ENCODE data around the gene PRSS56. TPM values are rescaled to one million over a fixed set of nuclear protein-coding genes. Genes with fewer than 3 reads are reported as not detected.
"Not testable (repeated sequence)": the region's sequence is repeated elsewhere in the genome, so short reads cannot be mapped to it uniquely, and the experiment has no call there.

PRSS56 gene
- total RNA-seq, 1 experiment from 2014 or later, result not detected

DNA sequence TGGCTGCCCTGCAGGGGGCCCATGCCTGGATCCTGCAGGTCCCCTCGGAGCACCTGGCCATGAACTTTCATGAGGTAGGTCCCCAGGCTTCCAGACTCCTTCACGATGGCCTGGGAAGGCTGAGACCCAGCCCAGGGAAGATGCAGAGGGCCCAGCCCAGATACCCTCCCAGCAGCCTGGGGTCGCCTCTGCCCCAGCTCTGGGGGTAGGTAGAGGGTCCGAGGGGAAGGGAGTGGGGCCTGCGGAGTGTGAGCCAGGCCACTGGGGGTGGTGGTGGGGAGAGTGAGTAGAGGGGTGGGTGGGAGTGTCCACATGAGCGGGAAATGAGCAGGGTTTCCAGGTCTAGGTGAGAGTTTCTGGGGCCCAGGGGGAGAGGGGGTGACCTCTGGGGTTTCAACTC is 4.6 kb downstream of the PRSS56 start:
- DNase-seq (ENCODE audit: low read depth), result no peak

GRCh38 chr2:232525199-232525598 is 5.0 kb downstream of the PRSS56 start:
- no peak for DNase-seq (ENCODE audit: low read depth)

- DNase-seq (ENCODE audit: low read depth), result no peak
These were observed 5.7 kb downstream of the PRSS56 start, which contains the start of gene CHRND for GRCh38 chr2:232525791-232526371. CHRND (plus strand) TSS chr2:232526160; CDS start chr2:232526216, 56 bp downstream.

DNA sequence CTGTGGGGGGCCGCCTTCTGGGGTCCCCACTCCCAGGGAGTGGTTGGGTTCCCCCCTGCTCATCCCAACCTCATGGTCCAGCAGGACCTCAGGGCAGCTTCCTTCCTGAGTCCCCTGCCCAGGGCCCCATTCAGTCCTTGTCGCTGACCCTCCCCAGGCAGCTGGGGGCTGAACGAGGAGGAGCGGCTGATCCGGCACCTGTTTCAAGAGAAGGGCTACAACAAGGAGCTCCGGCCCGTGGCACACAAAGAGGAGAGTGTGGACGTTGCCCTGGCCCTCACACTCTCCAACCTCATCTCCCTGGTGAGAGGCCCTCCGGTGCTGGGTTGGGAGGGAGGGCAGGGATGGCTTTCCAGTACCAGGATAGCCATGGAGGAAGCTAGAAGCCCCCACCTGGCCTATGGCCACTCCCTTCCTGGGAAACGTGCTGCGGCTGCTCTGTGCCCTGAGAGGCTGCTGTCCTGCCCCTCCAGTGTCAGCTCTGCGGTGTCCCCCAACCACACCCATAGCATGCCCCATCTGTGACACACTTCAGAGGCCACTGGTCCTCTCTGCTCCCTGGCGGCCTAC is 6.3 kb downstream of the PRSS56 start:
- no peak for DNase-seq (ENCODE audit: low read depth)

DNA sequence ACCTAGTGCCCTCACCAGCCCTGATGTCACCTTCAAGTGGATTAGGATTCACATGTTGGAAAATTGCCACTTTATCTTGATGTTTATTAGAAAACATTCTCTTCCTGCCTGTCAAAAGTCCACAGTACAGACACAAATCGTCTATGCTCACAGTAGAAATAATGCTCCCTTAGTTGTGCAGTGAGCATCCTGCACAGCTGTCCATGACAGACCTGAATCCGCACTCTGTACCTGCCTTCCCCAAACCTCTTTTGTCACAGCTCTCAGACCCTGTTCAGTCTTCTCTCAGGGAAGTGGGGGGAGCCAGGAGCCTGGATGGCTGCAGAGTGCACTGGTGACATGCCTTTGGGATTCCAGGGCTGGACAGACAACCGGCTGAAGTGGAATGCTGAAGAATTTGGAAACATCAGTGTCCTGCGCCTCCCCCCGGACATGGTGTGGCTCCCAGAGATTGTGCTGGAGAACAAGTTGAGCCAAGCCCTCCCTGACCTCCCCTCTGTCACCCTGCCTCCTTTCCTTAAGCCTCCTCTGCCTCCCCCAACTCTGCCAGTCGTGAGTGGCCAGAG is 7.8 kb downstream of the PRSS56 start:
- no peak for DNase-seq (ENCODE audit: low read depth)

GRCh38 chr2:232528746-232529460 is 8.7 kb downstream of the PRSS56 start:
- peak; percentile 58 for DNase-seq (ENCODE audit: low read depth)

DNA sequence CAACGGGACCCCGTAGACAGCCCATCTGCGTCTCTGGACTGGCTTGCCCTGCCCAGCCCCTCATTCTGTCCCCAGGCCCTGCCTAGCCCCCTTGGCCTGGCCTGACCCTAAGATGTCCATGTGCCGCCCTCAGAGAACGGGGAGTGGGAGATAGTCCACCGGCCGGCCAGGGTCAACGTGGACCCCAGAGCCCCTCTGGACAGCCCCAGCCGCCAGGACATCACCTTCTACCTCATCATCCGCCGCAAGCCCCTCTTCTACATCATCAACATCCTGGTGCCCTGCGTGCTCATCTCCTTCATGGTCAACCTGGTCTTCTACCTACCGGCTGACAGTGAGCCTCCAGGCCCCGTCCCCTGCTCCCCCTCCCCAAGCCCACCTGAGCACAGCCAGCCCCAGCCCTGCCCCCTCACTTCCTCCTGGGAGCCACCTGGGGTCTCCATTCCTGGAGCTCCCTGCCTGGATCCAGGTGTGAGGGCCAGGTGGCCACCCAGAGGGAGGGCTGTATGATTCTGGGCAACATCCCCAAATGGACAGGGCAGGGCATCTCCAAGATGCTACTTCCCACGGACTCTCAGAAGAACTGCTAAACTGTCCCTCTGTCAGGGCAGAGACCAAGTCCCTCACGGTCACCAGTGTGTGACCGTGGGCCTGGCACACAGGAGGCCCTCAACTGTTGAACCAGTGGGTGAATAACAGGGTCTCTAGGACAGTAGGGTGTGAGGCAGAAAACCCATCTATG is 9.8 kb downstream of the PRSS56 start:
- no peak for DNase-seq (ENCODE audit: low read depth)

DNA sequence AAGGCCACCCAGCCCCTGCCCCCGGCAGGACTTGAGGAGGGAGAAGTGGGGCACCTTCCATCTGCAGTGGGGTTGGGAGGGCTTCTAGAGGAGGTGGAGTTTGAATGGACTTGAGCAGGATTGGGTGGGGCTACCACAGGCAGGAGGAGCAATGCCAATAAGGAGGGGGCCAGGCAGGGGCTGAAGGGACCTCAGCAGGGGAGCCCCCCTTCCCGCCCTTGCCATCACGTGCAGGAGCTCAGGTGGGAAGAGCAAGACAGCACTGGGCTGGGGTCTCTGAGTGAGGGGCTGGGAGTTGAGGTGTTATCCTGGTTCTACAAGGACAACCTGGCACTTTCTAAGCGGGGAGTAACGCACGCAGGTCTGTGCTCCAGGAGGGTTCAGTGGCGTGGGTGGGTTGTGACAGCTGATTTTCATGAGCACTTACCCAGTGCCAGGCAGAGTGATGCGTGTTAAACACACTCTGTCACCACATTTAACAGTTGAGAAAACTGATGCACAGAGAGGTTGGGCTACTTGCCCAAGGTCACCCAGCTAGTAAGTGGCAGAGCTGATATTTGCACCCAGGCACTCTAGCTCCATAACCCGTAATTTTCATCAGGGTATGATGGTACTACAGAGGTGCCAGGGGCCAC is 10.6 kb downstream of the PRSS56 start:
- no peak for DNase-seq (ENCODE audit: low read depth)

DNA sequence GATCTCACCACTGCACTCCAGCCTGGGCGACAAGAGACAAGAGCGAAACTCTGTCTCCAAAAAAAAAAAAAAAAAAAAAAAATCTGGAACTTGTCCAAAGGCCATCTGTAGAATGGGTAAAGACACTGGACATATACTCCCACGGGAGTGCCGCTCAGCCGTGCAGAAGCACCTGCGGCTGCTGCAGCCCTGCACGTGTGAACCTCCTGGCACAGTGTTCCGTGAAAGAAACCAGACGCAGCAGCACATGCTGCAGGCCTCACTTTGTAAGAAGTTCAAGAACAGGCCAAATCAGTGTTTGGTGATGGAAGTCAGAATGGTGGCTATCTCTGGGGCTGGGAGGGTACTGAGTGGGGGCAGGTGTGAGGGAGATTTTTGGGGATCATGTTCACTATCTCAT is 12.2 kb downstream of the PRSS56 start:
- no peak for DNase-seq (ENCODE audit: low read depth)

DNA sequence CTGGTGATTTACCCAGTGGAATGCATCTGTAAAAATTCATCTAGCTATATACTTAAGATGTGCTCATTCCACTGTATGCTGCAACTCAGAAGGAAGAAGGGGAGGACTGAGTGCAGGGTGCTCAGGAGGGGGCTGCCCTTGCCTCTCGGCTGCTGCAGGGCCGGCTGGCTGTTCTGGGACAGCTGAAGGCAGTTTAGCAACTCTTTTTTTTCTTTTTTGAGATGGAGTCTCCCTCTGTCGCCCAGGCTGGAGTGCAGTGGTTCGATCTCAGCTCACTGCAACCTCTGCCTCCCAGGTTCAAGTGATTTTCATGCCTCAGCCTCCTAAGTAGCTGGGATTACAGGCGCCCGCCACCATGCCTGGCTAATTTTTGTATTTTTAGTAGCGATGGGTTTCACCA is 12.6 kb downstream of the PRSS56 start:
- DNase-seq (ENCODE audit: low read depth), result not testable (repeated sequence)

DNA sequence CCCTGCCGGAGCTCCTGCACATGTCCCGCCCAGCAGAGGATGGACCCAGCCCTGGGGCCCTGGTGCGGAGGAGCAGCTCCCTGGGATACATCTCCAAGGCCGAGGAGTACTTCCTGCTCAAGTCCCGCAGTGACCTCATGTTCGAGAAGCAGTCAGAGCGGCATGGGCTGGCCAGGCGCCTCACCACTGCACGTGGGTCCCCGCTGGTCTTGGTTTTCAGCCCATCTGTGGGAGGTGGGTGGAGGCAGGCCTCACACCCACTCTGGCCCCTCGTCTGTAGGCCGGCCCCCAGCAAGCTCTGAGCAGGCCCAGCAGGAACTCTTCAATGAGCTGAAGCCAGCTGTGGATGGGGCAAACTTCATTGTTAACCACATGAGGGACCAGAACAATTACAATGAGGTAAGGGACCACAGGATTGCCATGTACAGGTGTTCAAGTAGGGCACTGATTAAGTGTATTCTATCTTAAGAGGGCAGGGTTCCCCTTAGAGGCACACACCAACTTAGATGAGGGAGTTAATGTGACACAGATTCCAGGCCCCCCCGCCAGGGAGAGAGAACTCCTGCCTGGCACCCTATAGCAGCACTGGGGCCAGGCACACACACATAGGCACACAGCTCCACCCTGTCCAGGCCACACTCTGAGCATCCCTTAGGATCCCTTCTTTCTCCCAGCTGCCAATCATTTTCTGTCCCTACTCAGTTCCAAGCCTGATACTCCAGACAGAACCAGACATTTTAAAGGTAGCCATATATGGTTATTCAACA is 13.9 kb downstream of the PRSS56 start:
- DNase-seq (ENCODE audit: low read depth), result no peak

- no peak for DNase-seq (ENCODE audit: low read depth)
These were observed 14.9 kb downstream of the PRSS56 start for GRCh38 chr2:232534940-232535651.

DNA sequence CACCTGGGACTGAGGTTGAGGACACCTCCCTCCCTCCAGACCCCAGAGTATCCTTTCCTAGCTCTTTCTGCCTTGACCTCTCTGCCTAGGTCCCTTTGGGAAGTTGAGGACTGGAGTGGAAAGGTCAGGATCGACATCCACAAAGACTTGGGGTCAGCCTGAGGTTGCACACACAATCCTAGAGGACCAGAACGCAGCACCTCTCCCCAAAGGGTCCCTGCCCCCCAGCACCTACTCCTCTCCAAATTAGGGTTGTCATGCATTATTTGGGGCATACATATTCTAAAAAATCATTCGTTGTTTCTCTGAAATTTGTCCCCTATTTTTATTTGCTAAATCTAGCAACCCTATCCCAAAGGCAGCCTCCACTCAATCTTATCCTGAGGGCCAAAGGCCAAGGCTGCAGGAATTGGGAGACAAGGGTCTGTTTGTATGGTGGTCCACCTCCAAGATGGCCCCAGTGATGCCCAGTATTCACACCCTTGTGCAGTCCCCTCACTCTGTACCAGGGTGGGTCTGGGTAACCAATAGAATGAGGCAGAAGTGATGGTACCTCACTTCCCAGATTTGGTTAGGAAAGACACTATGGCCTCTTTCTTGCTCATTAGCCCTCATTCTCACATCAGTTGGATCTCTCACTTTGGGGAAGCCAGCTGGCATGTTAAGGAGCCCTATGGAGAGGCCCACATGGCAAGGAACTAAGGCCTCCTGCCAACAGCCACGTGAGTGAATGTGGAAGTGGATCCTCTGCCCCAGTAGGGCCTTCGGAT is 15.8 kb downstream of the PRSS56 start:
- no peak for DNase-seq (ENCODE audit: low read depth)

GRCh38 chr2:232537079-232537478 is 16.9 kb downstream of the PRSS56 start:
- no peak for DNase-seq (ENCODE audit: low read depth)

- DNase-seq (ENCODE audit: low read depth), result no peak
These were observed 17.3 kb downstream of the PRSS56 start for GRCh38 chr2:232537499-232537898.

DNA sequence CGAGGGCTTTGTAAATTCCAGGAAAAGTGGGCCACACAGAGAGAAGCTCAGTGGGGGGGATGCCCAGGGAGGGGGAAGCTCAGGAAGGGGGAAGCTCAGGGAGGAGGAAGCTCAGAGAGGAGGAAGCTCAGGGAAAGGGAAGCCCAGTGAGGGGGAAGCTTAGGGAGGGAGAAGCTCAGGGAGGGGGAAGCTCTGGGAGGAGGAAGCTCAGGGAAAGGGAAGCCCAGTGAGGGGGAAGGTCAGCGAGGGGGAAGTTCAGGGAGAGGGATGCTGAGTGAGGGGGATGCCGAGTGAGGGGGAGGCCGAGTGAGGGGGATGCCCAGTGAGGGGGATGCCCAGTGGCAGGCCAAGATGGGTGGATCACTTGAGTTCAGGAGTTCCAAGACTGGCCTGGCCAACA is 18.5 kb downstream of the PRSS56 start:
- no peak for DNase-seq (ENCODE audit: low read depth)

- DNase-seq (ENCODE audit: low read depth), result no peak
These were observed 19.4 kb downstream of the PRSS56 start, which contains the start of gene CHRNG for GRCh38 chr2:232539298-232540231. CHRNG (plus strand) TSS chr2:232539692; CDS start chr2:232539748, 56 bp downstream.
